Mammary epithelial cell (primary cell): Measurements from ENCODE around the gene FNDC11.

Source experiments
- CTCF ChIP-seq, 2 donors: IDR thresholded peaks in 1 of 2; conservative IDR thresholded peaks in 1 of 2; 2 replicates each; pipeline ENCODE4 v1.5.1; 2011 to 2012; ENCODE audit warnings: inconsistent platforms in 2 of 2, low read length in 2 of 2, mild to moderate bottlenecking in 2 of 2, control low read depth in 1 of 2, low read depth in 1 of 2; ENCODE audit not compliant: insufficient read depth in 1 of 2; ENCODE audit errors: extremely low read depth in 1 of 2
- EZH2 ChIP-seq: IDR thresholded peaks from 2 replicates; pipeline ENCODE4 v1.6.1; 2012; ENCODE audit warnings: low read length, inconsistent platforms, borderline replicate concordance

- TF ChIP-seq CTCF (conservative IDR thresholded peaks at IDR 0.05 in 1 of 2, IDR thresholded peaks at IDR 0.05 in 1 of 2; ENCODE audit: extremely low read depth in 1 of 2, insufficient read depth in 1 of 2, low read depth in 1 of 2, low read length in 2 of 2) (no peak), EZH2 (no peak)
These were observed 23.2 kb upstream of the FNDC11 start for GRCh38 chr20:63530788-63531160.
